HG03064 (cell line): Measurements from ENCODE around the gene ITPR1.

Source experiments
- ATAC-seq: cut with Tn5 transposase; IDR thresholded peaks from one replicate; pipeline ENCODE4 v1.9.1; 2021; ENCODE audit warnings: low read depth; ENCODE audit not compliant: unreplicated experiment

The ITPR1 gene

GRCh38 chr3:4834403-4834866, 341.3 kb downstream of the ITPR1 start:
- peak; percentile 49 for ATAC-seq

GRCh38 chr3:4835616-4836043, 342.5 kb downstream of the ITPR1 start:
- no peak for ATAC-seq

GRCh38 chr3:4836516-4836915, 343.4 kb downstream of the ITPR1 start:
- no peak for ATAC-seq

GRCh38 chr3:4837374-4837930, 344.3 kb downstream of the ITPR1 start:
- ATAC-seq, result no peak

GRCh38 chr3:4838621-4839022, 345.5 kb downstream of the ITPR1 start:
- peak; percentile 59 for ATAC-seq

GRCh38 chr3:4839278-4839677, 346.1 kb downstream of the ITPR1 start:
- ATAC-seq, result no peak

GRCh38 chr3:4841225-4841624, 348.1 kb downstream of the ITPR1 start:
- ATAC-seq, result no peak

- no peak for ATAC-seq
These were observed 348.8 kb downstream of the ITPR1 start for GRCh38 chr3:4841776-4842440.

GRCh38 chr3:4843619-4844018, 350.5 kb downstream of the ITPR1 start:
- ATAC-seq, result no peak

- ATAC-seq, result peak; percentile 88
These were observed 352.7 kb downstream of the ITPR1 start for GRCh38 chr3:4845882-4846281.

- no peak for ATAC-seq
These were observed 353.4 kb downstream of the ITPR1 start for GRCh38 chr3:4846543-4846942.

- no peak for ATAC-seq
These were observed 355.2 kb downstream of the ITPR1 start for GRCh38 chr3:4848176-4848825.

- no peak for ATAC-seq
These were observed 356.0 kb downstream of the ITPR1 start for GRCh38 chr3:4849136-4849535.

GRCh38 chr3:4849739-4850138, 356.6 kb downstream of the ITPR1 start:
- no peak for ATAC-seq

- ATAC-seq, result peak; percentile 28
These were observed 357.2 kb downstream of the ITPR1 start for GRCh38 chr3:4850211-4850927.

GRCh38 chr3:4850928-4851265, 357.7 kb downstream of the ITPR1 start:
- peak; percentile 36 for ATAC-seq

- no peak for ATAC-seq
These were observed 359.9 kb downstream of the ITPR1 start for GRCh38 chr3:4852780-4853748.

GRCh38 chr3:4853749-4854140, 360.6 kb downstream of the ITPR1 start:
- ATAC-seq, result no peak

- no peak for ATAC-seq
These were observed 362.5 kb downstream of the ITPR1 start for GRCh38 chr3:4855676-4856075.

GRCh38 chr3:4856136-4856535, 363.0 kb downstream of the ITPR1 start:
- no peak for ATAC-seq
